Medulla oblongata (tissue), 1 donor: ENCODE measurements around the gene RNF151.
A peak's percentile ranks its signal among the peaks of the same experiment; 100 is the strongest.

Source experiments
- DNase-seq: peaks from one replicate; pipeline ENCODE4 v3.0.0-alpha.2; 2015; ENCODE audit errors: extremely low spot score

RNF151 gene

GRCh38 chr16:1991588-1991947 is 24.9 kb downstream of the RNF151 start:
- DNase-seq: no peak

GRCh38 chr16:1991948-1992703 is 25.5 kb downstream of the RNF151 start:
- DNase-seq: peak; percentile 79

- no peak for DNase-seq
Measured at GRCh38 chr16:1992704-1993317, 26.2 kb downstream of the RNF151 start.

- no peak for DNase-seq
Measured at GRCh38 chr16:1993731-1994131, 27.1 kb downstream of the RNF151 start.

GRCh38 chr16:1997494-1998359 is 31.1 kb downstream of the RNF151 start:
- DNase-seq: no peak

- no peak for DNase-seq
Measured at GRCh38 chr16:1998360-1998835, 31.7 kb downstream of the RNF151 start.

- DNase-seq: no peak
Measured at GRCh38 chr16:1998852-1999801, 32.5 kb downstream of the RNF151 start.

- DNase-seq: no peak
Measured at GRCh38 chr16:1999866-2000514, 33.3 kb downstream of the RNF151 start.

- DNase-seq: no peak
Measured at GRCh38 chr16:2001035-2001434, 34.4 kb downstream of the RNF151 start.

- DNase-seq: no peak
Measured at GRCh38 chr16:2001456-2002355, 35.0 kb downstream of the RNF151 start.

GRCh38 chr16:2002406-2003230 is 36.0 kb downstream of the RNF151 start:
- DNase-seq: no peak

GRCh38 chr16:2003231-2003826 is 36.7 kb downstream of the RNF151 start:
- no peak for DNase-seq

GRCh38 chr16:2003827-2004641 is 37.4 kb downstream of the RNF151 start:
- DNase-seq: peak; percentile 82

GRCh38 chr16:2004795-2005517 is 38.3 kb downstream of the RNF151 start:
- no peak for DNase-seq

GRCh38 chr16:2005646-2006045 is 39.0 kb downstream of the RNF151 start:
- DNase-seq: no peak

GRCh38 chr16:2006317-2006716 is 39.7 kb downstream of the RNF151 start:
- DNase-seq: no peak
